GM13977 (cell line): ENCODE data around the gene TBL1XR1.
A peak's percentile ranks its signal among the peaks of the same experiment; 100 is the strongest.

Source experiments
- DNase-seq: peaks from one replicate; pipeline ENCODE4 v3.0.0; 2012; ENCODE audit warnings: low spot score
- CTCF ChIP-seq: IDR thresholded peaks from 2 replicates; pipeline ENCODE4 v1.5.1; 2012; ENCODE audit warnings: mild to moderate bottlenecking, control low read depth; ENCODE audit not compliant: insufficient read depth; ENCODE audit errors: extremely low read depth, missing control alignments
- in situ Hi-C: fragments of 300-500 bp; cut with MboI; formaldehyde crosslinking; loops from one replicate; pipeline ENCODE4 v1.12.0; 2022; ENCODE audit warnings: low sequenced_read_pairs, low pct_unique_long_range_greater_than_20kb, mixed read lengths, inconsistent platforms; ENCODE audit not compliant: unreplicated experiment

The TBL1XR1 gene

GRCh38 chr3:177061369-177061768 lies 135.9 kb downstream of the TBL1XR1 start:
- in situ Hi-C loops = no loop called here
- DNase-seq = no peak
- TF ChIP-seq CTCF = no peak

- in situ Hi-C loops = no loop called here
- TF ChIP-seq CTCF = no peak
- DNase-seq = peak; percentile 11
Measured at GRCh38 chr3:177060492-177060891, 136.8 kb downstream of the TBL1XR1 start.

GRCh38 chr3:177058648-177059047 lies 138.6 kb downstream of the TBL1XR1 start:
- no peak for DNase-seq
- TF ChIP-seq CTCF = no peak
- in situ Hi-C loops = loop anchor here (10.0 kb wide), 2 partner anchors 126 to 306 kb away; no protein-coding TSS in a partner anchor

GRCh38 chr3:177057768-177058167 lies 139.5 kb downstream of the TBL1XR1 start:
- peak; percentile 51 for DNase-seq
- in situ Hi-C loops = loop anchor here (10.0 kb wide), 2 partner anchors 127 to 307 kb away; no protein-coding TSS in a partner anchor
- TF ChIP-seq CTCF = no peak

- no peak for DNase-seq
- in situ Hi-C loops = loop anchor here (10.0 kb wide), 2 partner anchors 128 to 308 kb away; no protein-coding TSS in a partner anchor
- TF ChIP-seq CTCF = no peak
Measured at GRCh38 chr3:177056927-177057326, 140.4 kb downstream of the TBL1XR1 start.

- in situ Hi-C loops = loop anchor here (10.0 kb wide), 2 partner anchors 129 to 309 kb away; no protein-coding TSS in a partner anchor
- DNase-seq = no peak
Measured at GRCh38 chr3:177055605-177056571, 141.4 kb downstream of the TBL1XR1 start.

More at GRCh38 chr3:177055605-177056571, 141.4 kb downstream of the TBL1XR1 start:
- TF ChIP-seq CTCF = no peak
